Liver (tissue), 9 donors: ENCODE measurements around the gene NKD1. TPM values are rescaled to one million over a fixed set of nuclear protein-coding genes. Genes with fewer than 3 reads are reported as not detected.

ENCODE experiments used
- DNase-seq: peaks from one replicate; pipeline ENCODE4 v3.0.0-alpha.2; 2017; ENCODE audit warnings: low spot score
- H3K27ac ChIP-seq, 2 donors: one replicate each; pipeline ENCODE4 v1.7.0; 2013; ENCODE audit warnings: inconsistent platforms in 2 of 2, low read length in 2 of 2, control low read depth in 1 of 2, low read depth in 1 of 2, mild to moderate bottlenecking in 1 of 2
- H3K27me3 ChIP-seq, 4 donors: one replicate each; pipeline versions ENCODE4 v1.6.1 to v1.7.0; 2013; ENCODE audit warnings: low read length in 3 of 4, inconsistent platforms in 1 of 4, mild to moderate bottlenecking in 1 of 4, moderate library complexity in 1 of 4; ENCODE audit not compliant: control insufficient read depth in 4 of 4, insufficient read depth in 4 of 4
- H3K36me3 ChIP-seq, 4 donors: one replicate each; pipeline versions ENCODE4 v1.6.1 to v1.7.0; 2013; ENCODE audit warnings: low read length in 3 of 4, mild to moderate bottlenecking in 3 of 4, low read depth in 1 of 4, moderate library complexity in 1 of 4; ENCODE audit not compliant: control insufficient read depth in 4 of 4, insufficient read depth in 3 of 4
- H3K4me1 ChIP-seq, 4 donors: one replicate each; pipeline versions ENCODE4 v1.6.1 to v1.7.0; 2013; ENCODE audit warnings: low read length in 3 of 4, mild to moderate bottlenecking in 3 of 4, moderate library complexity in 1 of 4; ENCODE audit not compliant: control insufficient read depth in 4 of 4, insufficient read depth in 4 of 4
- H3K4me3 ChIP-seq, 3 donors: one replicate each; pipeline versions ENCODE4 v1.6.1 to v1.7.0; 2013; ENCODE audit warnings: low read length in 3 of 3, control low read depth in 1 of 3, low read depth in 1 of 3, mild to moderate bottlenecking in 1 of 3
- H3K9ac ChIP-seq, 2 donors: one replicate each; pipeline ENCODE4 v1.7.0; 2013; ENCODE audit warnings: low read length in 2 of 2, mild to moderate bottlenecking in 2 of 2, moderate library complexity in 2 of 2, control low read depth in 1 of 2, low read depth in 1 of 2
- H3K9me3 ChIP-seq, 4 donors: one replicate each; pipeline versions ENCODE4 v1.6.1 to v1.7.0; 2013; ENCODE audit warnings: low read length in 3 of 4; ENCODE audit not compliant: control insufficient read depth in 4 of 4
- EGR1 ChIP-seq, 2 donors: IDR thresholded peaks; 2 replicates each; pipeline ENCODE4 v1.6.1; 2016 to 2018; ENCODE audit warnings: antibody characterized with exemption in 2 of 2, low read depth in 2 of 2
- FOXA1 ChIP-seq: IDR thresholded peaks from 2 replicates; pipeline ENCODE4 v1.6.1; 2016; ENCODE audit warnings: antibody characterized with exemption
- FOXA2 ChIP-seq: IDR thresholded peaks from 2 replicates; pipeline ENCODE4 v1.6.1; 2016; ENCODE audit warnings: antibody characterized with exemption
- GABPA ChIP-seq, 2 donors: IDR thresholded peaks in 1 of 2; conservative IDR thresholded peaks in 1 of 2; 2 replicates each; pipeline ENCODE4 v1.6.1; 2016; ENCODE audit warnings: antibody characterized with exemption in 2 of 2, mild to moderate bottlenecking in 1 of 2, moderate library complexity in 1 of 2
- HNF4A ChIP-seq, 2 donors: conservative IDR thresholded peaks; 2 replicates each; pipeline ENCODE4 v1.6.1; 2016; ENCODE audit warnings: antibody characterized with exemption in 2 of 2, mild to moderate bottlenecking in 2 of 2
- HNF4G ChIP-seq: IDR thresholded peaks from 2 replicates; pipeline ENCODE4 v1.6.1; 2016; ENCODE audit warnings: antibody characterized with exemption
- JUND ChIP-seq, 2 donors: IDR thresholded peaks; 2 replicates each; pipeline ENCODE4 v1.6.1; 2016; ENCODE audit warnings: antibody characterized with exemption in 2 of 2
- RAD21 ChIP-seq, 2 donors: IDR thresholded peaks; 2 replicates each; pipeline ENCODE4 v1.6.1; 2016; ENCODE audit warnings: antibody characterized with exemption in 2 of 2, mild to moderate bottlenecking in 2 of 2
- RXRA ChIP-seq, 2 donors: IDR thresholded peaks; 2 replicates each; pipeline ENCODE4 v1.6.1; 2017 to 2018; ENCODE audit warnings: antibody characterized with exemption in 2 of 2, mild to moderate bottlenecking in 1 of 2
- SP1 ChIP-seq: IDR thresholded peaks from 2 replicates; pipeline ENCODE4 v1.6.1; 2018; ENCODE audit warnings: antibody characterized with exemption, mild to moderate bottlenecking
- YY1 ChIP-seq: IDR thresholded peaks from 2 replicates; pipeline ENCODE4 v1.6.1; 2016; ENCODE audit warnings: antibody characterized with exemption, mild to moderate bottlenecking
- whole genome bisulfite sequencing: extraction: QIAGEN DNeasy Blood & Tissue Kit; methylation state at CpG from one replicate; pipeline ENCODE4 v1.1.7; 2013; 5-methylcytosine and 5-hydroxymethylcytosine counted together
- polyA plus RNA-seq, 2 donors: library from polyadenylated mRNA; stranded (reverse) in 1 of 2; unstranded in 1 of 2; fragments of 200-250 nt in 1 of 2; fragments of >200 nt in 1 of 2; fragmentation: Nextera tagmentation in 1 of 2; extraction: Ambion mirVana in 1 of 2; gene quantifications; one replicate each; pipeline versions ENCODE4 v1.2.1 to v1.2.3, GENCODE V29; 2013 to 2015
- total RNA-seq, 2 donors: library from RNA; depleted of rRNA; stranded (reverse); fragments of >200 nt; gene quantifications; one replicate each; pipeline ENCODE4 v1.2.3, GENCODE V29; 2014
- TF ChIP-seq, protein P1 (sequence below): IDR thresholded peaks from 2 replicates; pipeline ENCODE4 v1.6.1; 2016; ENCODE audit warnings: antibody characterized with exemption
- TF ChIP-seq, protein P2 (sequence below): IDR thresholded peaks from 2 replicates; pipeline ENCODE4 v1.6.1; 2016; ENCODE audit warnings: antibody characterized with exemption
- TF ChIP-seq, protein P3 (sequence below): IDR thresholded peaks from 2 replicates; pipeline ENCODE4 v1.6.1; 2016; ENCODE audit warnings: antibody characterized with exemption
- donor health status: healthy.
- donor health status: healthy.
- donor health status: healthy.
- donor health status: healthy.
- donor health status: healthy.

NKD1 gene
- total and polyA plus RNA-seq, 4 donors: 0.28 to 3.5 (median 0.85) TPM

DNA sequence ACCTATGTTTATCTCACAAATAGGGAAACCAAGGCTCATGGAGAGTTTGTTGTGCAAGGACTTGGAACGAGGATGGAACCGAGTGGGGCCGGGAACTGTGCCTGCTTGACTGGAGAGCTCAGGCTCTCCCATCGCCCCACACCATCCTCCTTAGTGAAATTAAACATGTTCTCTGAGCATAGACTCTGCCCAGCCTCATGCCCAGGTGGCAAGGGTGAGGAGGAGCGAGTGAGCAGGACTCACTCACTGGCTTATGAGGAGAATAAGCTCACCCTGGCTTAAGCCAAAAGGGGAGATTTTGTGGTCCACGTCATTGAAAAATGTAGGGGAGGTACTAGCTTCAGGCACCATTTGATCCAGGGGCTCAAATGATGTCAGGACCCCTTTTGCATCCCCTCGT is 44.8 kb downstream of the NKD1 start:
- peaks cover 5 to 23% (median 22%) of the 10 kb centered on the region in 4 donors for H3K4me1 ChIP-seq
- WGBS: 63% methylated on average over 7 of the region's 7 CpGs
- H3K27ac ChIP-seq: peak overlapping the region; percentile 65 to 86
- no peaks in the 10 kb centered on the region for H3K27me3 ChIP-seq
- no peaks in the 10 kb centered on the region for H3K36me3 ChIP-seq
- no peak for TF ChIP-seq EGR1 (IDR thresholded peaks at IDR 0.05; ENCODE audit: low read depth in 2 of 2)
- TF ChIP-seq SP1: no peak
- TF ChIP-seq HNF4G: no peak
- no peak for TF ChIP-seq GABPA (IDR thresholded peaks at IDR 0.05 in 1 of 2, conservative IDR thresholded peaks at IDR 0.05 in 1 of 2)
- TF ChIP-seq, protein P1, sequence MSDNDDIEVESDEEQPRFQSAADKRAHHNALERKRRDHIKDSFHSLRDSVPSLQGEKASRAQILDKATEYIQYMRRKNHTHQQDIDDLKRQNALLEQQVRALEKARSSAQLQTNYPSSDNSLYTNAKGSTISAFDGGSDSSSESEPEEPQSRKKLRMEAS: no peak
- TF ChIP-seq FOXA2: no peak
- TF ChIP-seq RAD21 (IDR thresholded peaks at IDR 0.05): no peak
- TF ChIP-seq FOXA1: no peak
- no peak for TF ChIP-seq RXRA (IDR thresholded peaks at IDR 0.05)
- TF ChIP-seq, protein P2, sequence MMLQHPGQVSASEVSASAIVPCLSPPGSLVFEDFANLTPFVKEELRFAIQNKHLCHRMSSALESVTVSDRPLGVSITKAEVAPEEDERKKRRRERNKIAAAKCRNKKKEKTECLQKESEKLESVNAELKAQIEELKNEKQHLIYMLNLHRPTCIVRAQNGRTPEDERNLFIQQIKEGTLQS: no peak
- TF ChIP-seq JUND (IDR thresholded peaks at IDR 0.05): no peak
- TF ChIP-seq HNF4A (conservative IDR thresholded peaks at IDR 0.05): no peak
- no peak overlapping the region for H3K9ac ChIP-seq
- DNase-seq: no peak
- no peaks in the 10 kb centered on the region for H3K9me3 ChIP-seq
- no peak overlapping the region for H3K4me3 ChIP-seq

DNA sequence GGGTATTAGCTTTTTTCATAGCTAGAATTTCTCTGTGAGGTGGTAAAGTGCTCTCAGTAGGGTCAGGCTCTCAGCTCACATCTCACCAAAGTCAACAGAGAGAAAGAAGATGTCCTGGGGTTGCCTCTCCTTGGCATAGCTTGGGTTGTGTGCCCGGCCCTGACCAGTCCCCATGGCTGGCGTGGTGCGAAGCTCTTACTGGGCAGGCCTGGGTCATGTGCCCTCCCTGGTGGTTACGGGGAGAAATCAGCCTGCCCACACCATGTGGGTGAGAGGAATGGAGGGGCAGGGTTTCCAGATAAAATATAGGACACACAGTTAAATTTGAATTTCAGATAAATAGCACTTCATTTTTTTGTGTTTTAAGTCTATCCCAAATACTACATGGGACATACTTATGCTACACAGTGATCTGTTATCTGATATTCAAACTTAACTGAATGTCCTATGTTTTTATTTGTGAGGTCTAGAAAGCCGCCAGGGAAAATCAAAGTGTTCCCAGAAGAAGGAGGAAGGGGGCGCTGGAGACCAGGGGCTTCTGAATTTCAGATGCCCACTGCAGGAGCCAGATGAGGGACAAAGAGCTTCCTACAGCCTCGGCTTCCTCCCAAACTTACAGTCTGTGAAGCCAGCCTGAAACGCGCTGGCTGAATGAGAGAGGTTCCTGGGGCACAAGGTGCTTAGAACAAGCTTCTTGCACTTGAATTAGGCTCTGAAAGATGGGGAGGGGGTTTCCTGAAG is 45.4 kb downstream of the NKD1 start:
- H3K4me3 ChIP-seq: no peak overlapping the region
- WGBS: 69% methylated on average over 9 of the region's 9 CpGs
- no peak overlapping the region for H3K9ac ChIP-seq
- no peaks in the 10 kb centered on the region for H3K27me3 ChIP-seq
- DNase-seq: no peak
- no peak overlapping the region for H3K27ac ChIP-seq
- no peaks in the 10 kb centered on the region for H3K36me3 ChIP-seq
- peaks cover 5 to 26% (median 22%) of the 10 kb centered on the region in 4 donors for H3K4me1 ChIP-seq
- H3K9me3 ChIP-seq: no peaks in the 10 kb centered on the region
- TF ChIP-seq RAD21 (IDR thresholded peaks at IDR 0.05): no peak
- TF ChIP-seq FOXA1: no peak
- no peak for TF ChIP-seq JUND (IDR thresholded peaks at IDR 0.05)
- no peak for TF ChIP-seq FOXA2

DNA sequence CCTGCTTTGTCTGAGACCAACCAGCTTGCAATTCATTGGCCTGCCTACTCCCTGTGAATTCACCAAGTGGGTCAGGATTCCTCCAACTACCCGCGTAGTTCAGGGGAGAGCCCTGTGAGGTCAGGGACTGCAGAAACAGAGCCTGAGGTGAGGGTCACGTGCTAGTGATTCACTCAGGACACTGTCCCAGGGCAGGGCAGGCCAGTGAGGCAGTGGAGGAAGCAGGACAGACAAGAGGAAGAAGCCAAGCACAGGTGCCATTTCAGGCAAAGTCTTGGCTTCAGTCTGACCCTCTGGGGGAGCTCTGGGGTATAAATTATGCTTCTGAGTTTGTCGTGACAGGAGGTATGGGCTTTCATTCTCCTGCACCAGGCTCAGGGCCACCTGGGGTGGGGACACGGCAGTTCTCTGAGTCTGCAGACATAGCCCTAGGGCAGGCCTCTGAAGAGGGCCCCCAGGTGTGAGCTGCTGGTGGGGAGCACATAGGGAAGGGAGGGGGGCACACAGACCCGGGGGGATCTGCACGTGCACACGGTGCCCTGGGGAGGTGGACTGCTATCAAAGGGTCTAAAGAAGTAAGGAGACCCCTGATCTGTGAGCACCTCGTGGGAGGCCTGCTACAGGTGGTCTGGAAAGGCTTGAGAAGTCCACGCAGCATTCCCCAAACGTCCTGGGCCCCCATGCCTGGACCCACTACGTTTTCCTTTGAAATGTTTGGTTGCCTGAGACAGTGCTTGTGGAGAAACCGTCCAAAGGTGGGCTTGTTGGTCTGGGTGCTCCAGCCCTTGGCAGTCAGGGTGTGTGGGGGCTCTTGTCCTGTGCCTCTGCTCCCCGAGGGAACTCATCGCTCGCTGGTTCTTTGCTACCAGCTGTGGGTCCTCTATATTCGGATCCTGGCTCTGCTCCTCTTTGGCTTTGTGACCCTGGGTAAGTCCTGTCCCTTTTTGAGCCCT is 46.4 kb downstream of the NKD1 start:
- H3K9me3 ChIP-seq: no peaks in the 10 kb centered on the region
- no peaks in the 10 kb centered on the region for H3K27me3 ChIP-seq
- H3K27ac ChIP-seq: no peak overlapping the region
- H3K4me1 ChIP-seq: peaks cover 5 to 28% (median 22%) of the 10 kb centered on the region in 4 donors
- no peak overlapping the region for H3K9ac ChIP-seq
- WGBS: 91% methylated on average over 17 of the region's 17 CpGs
- no peaks in the 10 kb centered on the region for H3K36me3 ChIP-seq
- TF ChIP-seq EGR1 (IDR thresholded peaks at IDR 0.05; ENCODE audit: low read depth in 2 of 2) (no peak), FOXA2 (no peak), RXRA (IDR thresholded peaks at IDR 0.05) (no peak), SP1 (no peak), JUND (IDR thresholded peaks at IDR 0.05) (no peak), YY1 (no peak), HNF4A (conservative IDR thresholded peaks at IDR 0.05) (no peak)
- TF ChIP-seq, protein P1: no peak
- TF ChIP-seq, protein P3, sequence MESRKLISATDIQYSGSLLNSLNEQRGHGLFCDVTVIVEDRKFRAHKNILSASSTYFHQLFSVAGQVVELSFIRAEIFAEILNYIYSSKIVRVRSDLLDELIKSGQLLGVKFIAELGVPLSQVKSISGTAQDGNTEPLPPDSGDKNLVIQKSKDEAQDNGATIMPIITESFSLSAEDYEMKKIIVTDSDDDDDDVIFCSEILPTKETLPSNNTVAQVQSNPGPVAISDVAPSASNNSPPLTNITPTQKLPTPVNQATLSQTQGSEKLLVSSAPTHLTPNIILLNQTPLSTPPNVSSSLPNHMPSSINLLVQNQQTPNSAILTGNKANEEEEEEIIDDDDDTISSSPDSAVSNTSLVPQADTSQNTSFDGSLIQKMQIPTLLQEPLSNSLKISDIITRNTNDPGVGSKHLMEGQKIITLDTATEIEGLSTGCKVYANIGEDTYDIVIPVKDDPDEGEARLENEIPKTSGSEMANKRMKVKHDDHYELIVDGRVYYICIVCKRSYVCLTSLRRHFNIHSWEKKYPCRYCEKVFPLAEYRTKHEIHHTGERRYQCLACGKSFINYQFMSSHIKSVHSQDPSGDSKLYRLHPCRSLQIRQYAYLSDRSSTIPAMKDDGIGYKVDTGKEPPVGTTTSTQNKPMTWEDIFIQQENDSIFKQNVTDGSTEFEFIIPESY: no peak
- H3K4me3 ChIP-seq: no peak overlapping the region
- DNase-seq: no peak
